Activated CD4-positive, alpha-beta memory T cell treated with anti-CD3 and anti-CD28 coated beads, Interleukin-2, amount 10 ng/mL, durations not matched to agents 7 days and 5 days (primary cell): ENCODE data around the gene PPIL4. TPM values are rescaled to one million over a fixed set of nuclear protein-coding genes. Genes with fewer than 3 reads are reported as not detected.
"Not testable (repeated sequence)": the region's sequence is repeated elsewhere in the genome, so short reads cannot be mapped to it uniquely, and the experiment has no call there.

ENCODE experiments used
- CTCF ChIA-PET: fragments of 350-600 bp; sonication (Branson Sonifier 250); formaldehyde crosslinking; loops from one replicate; lab custom pipeline; 2021; ENCODE audit warnings: antibody characterized with exemption, inconsistent platforms; lab: Charles Lee
- POLR2A ChIA-PET: fragments of 350-600 bp; sonication (Branson Sonifier 250); formaldehyde crosslinking; loops from one replicate; lab custom pipeline; 2021; ENCODE audit warnings: antibody characterized with exemption; lab: Charles Lee
- DNase-seq: peaks from one replicate; pipeline ENCODE4 v3.0.0-alpha.2; 2020
- H3K27ac Mint-ChIP-seq: one replicate; pipeline ENCODE4 v1.8.0; 2021; ENCODE audit warnings: mild to moderate bottlenecking, mixed read lengths
- H3K27me3 Mint-ChIP-seq: one replicate; pipeline ENCODE4 v1.8.0; 2021; ENCODE audit warnings: mixed read lengths
- H3K36me3 Mint-ChIP-seq: one replicate; pipeline ENCODE4 v1.8.0; 2021; ENCODE audit warnings: low read depth, mixed read lengths
- H3K4me1 Mint-ChIP-seq: one replicate; pipeline ENCODE4 v1.8.0; 2021; ENCODE audit warnings: mixed read lengths
- H3K4me3 Mint-ChIP-seq: one replicate; pipeline ENCODE4 v1.8.0; 2021; ENCODE audit warnings: mild to moderate bottlenecking, mixed read lengths
- H3K9me3 Mint-ChIP-seq: one replicate; pipeline ENCODE4 v1.8.0; 2021; ENCODE audit warnings: mixed read lengths
- total RNA-seq, 2 experiments: library from RNA; stranded (reverse); gene quantifications; one replicate each; pipeline ENCODE4 v1.2.3, GENCODE V29; 2021

PPIL4 gene
- total RNA-seq, 2 experiments from 2014 or later: 17.0 to 18.3 TPM

GRCh38 chr6:149494810-149495209, 51.0 kb downstream of the PPIL4 start:
- ChIA-PET POLR2A (interaction anchor here (0.6 to 3.1 kb wide), 13 partner anchors 12 to 463 kb away, joined by 3 to 20 read pairs (median 5); partner anchors contain the start of gene PPIL4), CTCF (interaction anchor here (0.7 to 1.9 kb wide), 14 partner anchors 8 to 1152 kb away, joined by 3 to 9 read pairs (median 4); partner anchors contain the start of gene SASH1)
- not testable (repeated sequence) for H3K36me3 Mint-ChIP-seq, H3K9me3 Mint-ChIP-seq, H3K27me3 Mint-ChIP-seq
- DNase-seq: peak; percentile 69
- H3K4me1 Mint-ChIP-seq: peaks cover 63% of the 10 kb centered on the region
- peak overlapping the region; percentile 93 for H3K27ac Mint-ChIP-seq
- peak overlapping the region; percentile 72 for H3K4me3 Mint-ChIP-seq

GRCh38 chr6:149493761-149494320, 52.0 kb downstream of the PPIL4 start:
- Mint-ChIP-seq H3K27me3 (no peaks in the 10 kb centered on the region), H3K4me1 (peaks cover 60% of the 10 kb centered on the region)
- POLR2A ChIA-PET: interaction anchor here (3.1 kb wide), 1 partner anchor 14 kb away, joined by 10 read pairs; no protein-coding TSS in a partner anchor

GRCh38 chr6:149492798-149493343, 53.0 kb downstream of the PPIL4 start:
- CTCF ChIA-PET: interaction anchor here (1.1 to 1.7 kb wide), 2 partner anchors 11 to 24 kb away, joined by 3 to 6 read pairs; no protein-coding TSS in a partner anchor
- Mint-ChIP-seq H3K4me1 (peaks cover 62% of the 10 kb centered on the region), H3K4me3 (no peak overlapping the region), H3K27ac (peak overlapping the region; percentile 16), H3K27me3 (no peaks in the 10 kb centered on the region), H3K36me3 (no peaks in the 10 kb centered on the region), H3K9me3 (no peaks in the 10 kb centered on the region)
- POLR2A ChIA-PET: interaction anchor here (3.1 kb wide), 1 partner anchor 13 kb away, joined by 10 read pairs; no protein-coding TSS in a partner anchor
- no peak for DNase-seq

More at GRCh38 chr6:149493761-149494320, 52.0 kb downstream of the PPIL4 start:
- DNase-seq: no peak
- Mint-ChIP-seq H3K4me3 (no peak overlapping the region), H3K27ac (peak overlapping the region; percentile 93), H3K9me3 (no peaks in the 10 kb centered on the region), H3K36me3 (no peaks in the 10 kb centered on the region)
- CTCF ChIA-PET: interaction anchor here (1.1 to 1.9 kb wide), 3 partner anchors 10 to 62 kb away, joined by 3 to 6 read pairs (median 5); no protein-coding TSS in a partner anchor

- CTCF ChIA-PET: interaction anchor here (1.1 to 1.6 kb wide), 5 partner anchors 10 to 24 kb away, joined by 3 to 6 read pairs (median 3); no protein-coding TSS in a partner anchor
These were observed 55.9 kb downstream of the PPIL4 start for GRCh38 chr6:149489967-149490366.

GRCh38 chr6:149488815-149489214, 57.0 kb downstream of the PPIL4 start:
- ChIA-PET POLR2A (interaction anchor here (0.8 to 1.2 kb wide), 2 partner anchors 19 to 171 kb away, joined by 3 read pairs; partner anchors contain the start of gene TAB2), CTCF (interaction anchor here (1.0 to 1.9 kb wide), 6 partner anchors 14 to 458 kb away, joined by 3 to 7 read pairs (median 4); no protein-coding TSS in a partner anchor)
- H3K4me3 Mint-ChIP-seq: no peak overlapping the region
- no peak overlapping the region for H3K27ac Mint-ChIP-seq
- H3K9me3 Mint-ChIP-seq: no peaks in the 10 kb centered on the region
- H3K27me3 Mint-ChIP-seq: no peaks in the 10 kb centered on the region
- H3K36me3 Mint-ChIP-seq: peaks cover 5% of the 10 kb centered on the region
- DNase-seq: no peak
- H3K4me1 Mint-ChIP-seq: peaks cover 41% of the 10 kb centered on the region

More at GRCh38 chr6:149489967-149490366, 55.9 kb downstream of the PPIL4 start:
- Mint-ChIP-seq H3K4me1 (peaks cover 47% of the 10 kb centered on the region), H3K4me3 (no peak overlapping the region), H3K27me3 (no peaks in the 10 kb centered on the region), H3K9me3 (no peaks in the 10 kb centered on the region), H3K36me3 (no peaks in the 10 kb centered on the region), H3K27ac (no peak overlapping the region)
- no peak for DNase-seq
- POLR2A ChIA-PET: interaction anchor here (0.8 to 1.2 kb wide), 2 partner anchors 172 to 458 kb away, joined by 3 read pairs; partner anchors contain the start of gene TAB2

GRCh38 chr6:149487316-149487715, 58.5 kb downstream of the PPIL4 start:
- H3K27ac Mint-ChIP-seq: no peak overlapping the region

GRCh38 chr6:149484733-149485700, 60.8 kb downstream of the PPIL4 start, which contains the start of gene ZC3H12D:
Gene ZC3H12D, minus strand, starts transcription at chr6:149485014. Its CDS starts 10,471 bp downstream, at chr6:149474543.
- Mint-ChIP-seq H3K4me3 (peak within 1 kb of the TSS; percentile 98), H3K27me3 (no peaks in the 10 kb centered on the region), H3K27ac (peak within 1 kb of the TSS; percentile 96), H3K9me3 (no peaks in the 10 kb centered on the region), H3K36me3 (peaks cover 38% of the 10 kb centered on the region), H3K4me1 (peaks cover 41% of the 10 kb centered on the region)
- ChIA-PET CTCF (interaction anchor here (0.9 to 3.6 kb wide), 12 partner anchors 17 to 454 kb away, joined by 3 to 27 read pairs (median 6); partner anchors contain the start of gene PPIL4), POLR2A (interaction anchor here (0.8 to 1.8 kb wide), 10 partner anchors 17 to 454 kb away, joined by 3 to 13 read pairs (median 4); partner anchors contain the start of gene LATS1)
- peak; percentile 86 for DNase-seq

More at GRCh38 chr6:149487316-149487715, 58.5 kb downstream of the PPIL4 start:
- ChIA-PET CTCF (interaction anchor here (1.4 to 3.6 kb wide), 3 partner anchors 13 to 456 kb away, joined by 3 to 27 read pairs (median 4); partner anchors contain the start of gene PPIL4), POLR2A (no interaction called here)
- Mint-ChIP-seq H3K27me3 (no peaks in the 10 kb centered on the region), H3K4me1 (peaks cover 30% of the 10 kb centered on the region), H3K4me3 (no peak overlapping the region), H3K9me3 (no peaks in the 10 kb centered on the region), H3K36me3 (peaks cover 19% of the 10 kb centered on the region)
- DNase-seq: no peak

- peaks cover 50% of the 10 kb centered on the region for H3K4me1 Mint-ChIP-seq
- CTCF ChIA-PET: interaction anchor here (1.0 to 3.6 kb wide), 14 partner anchors 15 to 456 kb away, joined by 3 to 27 read pairs (median 6); partner anchors contain the start of genes KATNA1 and PPIL4
- peaks cover 47% of the 10 kb centered on the region for H3K36me3 Mint-ChIP-seq
- H3K27ac Mint-ChIP-seq: peak overlapping the region; percentile 96
- no peak for DNase-seq
- POLR2A ChIA-PET: interaction anchor here (0.7 to 2.1 kb wide), 13 partner anchors 16 to 453 kb away, joined by 3 to 13 read pairs (median 4); partner anchors contain the start of gene LATS1
- H3K9me3 Mint-ChIP-seq: no peaks in the 10 kb centered on the region
- no peaks in the 10 kb centered on the region for H3K27me3 Mint-ChIP-seq
- H3K4me3 Mint-ChIP-seq: peak overlapping the region; percentile 98
These were observed 61.8 kb downstream of the PPIL4 start for GRCh38 chr6:149483849-149484655.

- no peak for DNase-seq
- Mint-ChIP-seq H3K9me3 (no peaks in the 10 kb centered on the region), H3K27me3 (no peaks in the 10 kb centered on the region), H3K4me3 (peak overlapping the region; percentile 98), H3K4me1 (peaks cover 50% of the 10 kb centered on the region), H3K36me3 (peaks cover 53% of the 10 kb centered on the region), H3K27ac (peak overlapping the region; percentile 96)
- POLR2A ChIA-PET: interaction anchor here (0.8 to 2.1 kb wide), 11 partner anchors 17 to 447 kb away, joined by 3 to 10 read pairs (median 3); partner anchors contain the start of gene TAB2
- CTCF ChIA-PET: interaction anchor here (1.0 to 3.6 kb wide), 12 partner anchors 15 to 455 kb away, joined by 3 to 27 read pairs (median 4); partner anchors contain the start of genes KATNA1 and PPIL4
These were observed 62.5 kb downstream of the PPIL4 start for GRCh38 chr6:149483334-149483725.

- H3K27ac Mint-ChIP-seq: peak overlapping the region; percentile 96
- CTCF ChIA-PET: interaction anchor here (1.0 to 3.1 kb wide), 7 partner anchors 15 to 165 kb away, joined by 3 to 16 read pairs (median 4); partner anchors contain the start of gene KATNA1
- H3K36me3 Mint-ChIP-seq: peaks cover 53% of the 10 kb centered on the region
- POLR2A ChIA-PET: interaction anchor here (0.8 to 2.1 kb wide), 7 partner anchors 20 to 388 kb away, joined by 3 to 10 read pairs (median 3); partner anchors contain the start of gene TAB2
- H3K9me3 Mint-ChIP-seq: no peaks in the 10 kb centered on the region
- peaks cover 51% of the 10 kb centered on the region for H3K4me1 Mint-ChIP-seq
- H3K27me3 Mint-ChIP-seq: no peaks in the 10 kb centered on the region
- DNase-seq: peak; percentile 45
- H3K4me3 Mint-ChIP-seq: peak overlapping the region; percentile 98
These were observed 63.1 kb downstream of the PPIL4 start for GRCh38 chr6:149482545-149483333.
